Activated CD8-positive, alpha-beta T cell treated with anti-CD3 and anti-CD28 coated beads for 36 hours (primary cell): ENCODE data around the gene ALG5. TPM values are rescaled to one million over a fixed set of nuclear protein-coding genes. Genes with fewer than 3 reads are reported as not detected.

Source experiments
- ATAC-seq: fragments of 200-7000 bp; cut with Tn5 transposase; one replicate; pipeline ENCODE4 v1.10.0; 2021; ENCODE audit warnings: mild to moderate bottlenecking, moderate library complexity
- CTCF ChIA-PET: fragments of 350-600 bp; sonication (Branson Sonifier 250); formaldehyde crosslinking; loops from one replicate; lab custom pipeline; 2021; ENCODE audit warnings: antibody characterized with exemption; lab: Charles Lee
- POLR2A ChIA-PET: fragments of 350-600 bp; sonication (Branson Sonifier 250); formaldehyde crosslinking; loops from one replicate; lab custom pipeline; 2021; ENCODE audit warnings: antibody characterized with exemption; lab: Charles Lee
- DNase-seq: peaks from one replicate; pipeline ENCODE4 v3.0.0-alpha.2; 2020
- H3K27ac Mint-ChIP-seq: one replicate; pipeline ENCODE4 v1.8.0; 2021; ENCODE audit warnings: mild to moderate bottlenecking, mixed read lengths
- H3K27me3 Mint-ChIP-seq: one replicate; pipeline ENCODE4 v1.8.0; 2021; ENCODE audit warnings: mixed read lengths
- H3K36me3 Mint-ChIP-seq: one replicate; pipeline ENCODE4 v1.8.0; 2021; ENCODE audit warnings: low read depth, mixed read lengths
- H3K4me1 Mint-ChIP-seq: one replicate; pipeline ENCODE4 v1.8.0; 2021; ENCODE audit warnings: low read depth, mixed read lengths
- H3K4me3 Mint-ChIP-seq: one replicate; pipeline ENCODE4 v1.8.0; 2021; ENCODE audit warnings: mild to moderate bottlenecking, moderate library complexity, mixed read lengths
- H3K9me3 Mint-ChIP-seq: one replicate; pipeline ENCODE4 v1.8.0; 2021; ENCODE audit warnings: mixed read lengths
- CTCF ChIP-seq: fragments of 200-600 bp; IDR thresholded peaks from one replicate; pipeline ENCODE4 v1.8.0; 2022; ENCODE audit warnings: antibody characterized with exemption, mild to moderate bottlenecking
- intact Hi-C: fragments of 100-400 bp; cut with micrococcal nuclease; formaldehyde crosslinking; loops from one replicate; pipeline ENCODE4 v1.10.0; 2022
- total RNA-seq, 2 experiments: library from RNA; stranded (reverse); gene quantifications; one replicate each; pipeline ENCODE4 v1.2.3, GENCODE V29; 2021

ALG5 gene
- total RNA-seq, 2 experiments from 2014 or later = 25.5 to 26.8 TPM

GRCh38 chr13:37040789-37041188, 41.6 kb upstream of the ALG5 start:
- no peak for ATAC-seq
- TF ChIP-seq CTCF = no peak
- ChIA-PET POLR2A (no interaction called here), CTCF (no interaction called here)
- intact Hi-C loops = no loop called here
- Mint-ChIP-seq H3K27me3 (no peaks in the 10 kb centered on the region), H3K27ac (no peak overlapping the region), H3K36me3 (peaks cover 39% of the 10 kb centered on the region), H3K9me3 (no peaks in the 10 kb centered on the region), H3K4me1 (peaks cover 3% of the 10 kb centered on the region), H3K4me3 (no peak overlapping the region)
- no peak for DNase-seq

- peaks cover 40% of the 10 kb centered on the region for H3K36me3 Mint-ChIP-seq
- POLR2A ChIA-PET = interaction anchor here (0.8 kb wide), 1 partner anchor 22 kb away, joined by 3 read pairs; no protein-coding TSS in a partner anchor
- no peak for TF ChIP-seq CTCF
- no peak overlapping the region for H3K27ac Mint-ChIP-seq
- ATAC-seq (no peak), DNase-seq (no peak)
- H3K9me3 Mint-ChIP-seq = no peaks in the 10 kb centered on the region
- intact Hi-C loops = no loop called here
- H3K4me3 Mint-ChIP-seq = no peak overlapping the region
- H3K27me3 Mint-ChIP-seq = no peaks in the 10 kb centered on the region
- CTCF ChIA-PET = interaction anchor here (0.6 kb wide), 1 partner anchor 12 kb away, joined by 3 read pairs; no protein-coding TSS in a partner anchor
- peaks cover 2% of the 10 kb centered on the region for H3K4me1 Mint-ChIP-seq
Measured at GRCh38 chr13:37039896-37040295, 40.8 kb upstream of the ALG5 start.

GRCh38 chr13:37037241-37037640, 38.1 kb upstream of the ALG5 start:
- ATAC-seq = no peak
- Mint-ChIP-seq H3K9me3 (no peaks in the 10 kb centered on the region), H3K27me3 (no peaks in the 10 kb centered on the region), H3K4me3 (no peak overlapping the region), H3K36me3 (peaks cover 38% of the 10 kb centered on the region), H3K27ac (no peak overlapping the region), H3K4me1 (peaks cover 2% of the 10 kb centered on the region)
- DNase-seq = no peak
- ChIA-PET POLR2A (no interaction called here), CTCF (no interaction called here)
- intact Hi-C loops = no loop called here
- no peak for TF ChIP-seq CTCF

GRCh38 chr13:37029617-37030016, 30.5 kb upstream of the ALG5 start:
- Mint-ChIP-seq H3K27me3 (no peaks in the 10 kb centered on the region), H3K27ac (no peak overlapping the region), H3K36me3 (peaks cover 23% of the 10 kb centered on the region), H3K9me3 (no peaks in the 10 kb centered on the region), H3K4me1 (peaks cover 1% of the 10 kb centered on the region), H3K4me3 (no peak overlapping the region)
- no peak for TF ChIP-seq CTCF
- DNase-seq = no peak
- intact Hi-C loops = no loop called here
- CTCF ChIA-PET = no interaction called here
- ATAC-seq = no peak
- POLR2A ChIA-PET = interaction anchor here (2.0 kb wide), 1 partner anchor 29 kb away, joined by 6 read pairs; the partner anchor contains the start of genes ALG5 and EXOSC8

- intact Hi-C loops = no loop called here
- CTCF ChIA-PET = no interaction called here
- H3K27me3 Mint-ChIP-seq = no peaks in the 10 kb centered on the region
- no peak overlapping the region for H3K27ac Mint-ChIP-seq
- H3K9me3 Mint-ChIP-seq = no peaks in the 10 kb centered on the region
- POLR2A ChIA-PET = no interaction called here
- peaks cover 4% of the 10 kb centered on the region for H3K4me1 Mint-ChIP-seq
- ATAC-seq = no peak
- no peak for DNase-seq
- TF ChIP-seq CTCF = no peak
- H3K4me3 Mint-ChIP-seq = no peak overlapping the region
- peaks cover 25% of the 10 kb centered on the region for H3K36me3 Mint-ChIP-seq
Measured at GRCh38 chr13:37027639-37028038, 28.5 kb upstream of the ALG5 start.
